GM23338 (cell line): ENCODE results near the gene PCBP2.

Experiments used
- CREB1 ChIP-seq: fragments of 250-450 bp; sonication (Bioruptor Pico); IDR thresholded peaks from 2 replicates; pipeline ENCODE4 v1.5.0; 2020; ENCODE audit warnings: low read depth, mild to moderate bottlenecking, moderate library complexity
- CTCF ChIP-seq, 2 experiments: fragments of 200-600 bp in 1 of 2; sonication (generic) in 1 of 2; conservative IDR thresholded peaks; 2 replicates each; pipeline versions ENCODE4 v1.5.1 to v1.6.1; 2016 to 2017; ENCODE audit warnings: antibody characterized with exemption in 2 of 2, low read depth in 2 of 2, mild to moderate bottlenecking in 2 of 2, moderate library complexity in 1 of 2
- ETS1 ChIP-seq: IDR thresholded peaks from 2 replicates; pipeline ENCODE4 v1.6.1; 2016; ENCODE audit warnings: antibody characterized with exemption
- EZH2 ChIP-seq: fragments of 200-600 bp; sonication (generic); IDR thresholded peaks from one replicate; pipeline ENCODE4 v1.8.0; 2017; ENCODE audit warnings: antibody characterized with exemption, mild to moderate bottlenecking, low read depth; ENCODE audit not compliant: unreplicated experiment
- EZH2phosphoT487 ChIP-seq: fragments of 200-600 bp; sonication (generic); IDR thresholded peaks from one replicate; pipeline ENCODE4 v1.8.1; 2018; ENCODE audit warnings: antibody characterized with exemption; ENCODE audit not compliant: unreplicated experiment
- JUNB ChIP-seq: IDR thresholded peaks from one replicate; pipeline ENCODE4 v1.6.1; 2016; ENCODE audit warnings: antibody characterized with exemption; ENCODE audit not compliant: unreplicated experiment
- NANOG ChIP-seq: IDR thresholded peaks from 2 replicates; pipeline ENCODE4 v1.6.1; 2016; ENCODE audit warnings: antibody characterized with exemption, borderline replicate concordance
- POLR2AphosphoS5 ChIP-seq: IDR thresholded peaks from 2 replicates; pipeline ENCODE4 v1.6.1; 2016; ENCODE audit warnings: antibody characterized with exemption, low read depth
- REST ChIP-seq: IDR thresholded peaks from one replicate; pipeline ENCODE4 v1.6.1; 2018; ENCODE audit warnings: antibody characterized with exemption; ENCODE audit not compliant: unreplicated experiment
- ZNF331 ChIP-seq: fragments of 250-450 bp; sonication (Bioruptor Pico); IDR thresholded peaks from 2 replicates; pipeline ENCODE4 v1.5.0; 2020; ENCODE audit warnings: low read depth, mild to moderate bottlenecking, moderate library complexity
- ZNF462 ChIP-seq: fragments of 250-450 bp; sonication (Bioruptor Pico); IDR thresholded peaks from 2 replicates; pipeline ENCODE4 v1.5.0; 2020; ENCODE audit warnings: mild to moderate bottlenecking, moderate library complexity

- no peak for TF ChIP-seq CREB1 (CRISPR knock-in tag)
- no peak for TF ChIP-seq CTCF (conservative IDR thresholded peaks at IDR 0.05; ENCODE audit: low read depth in 2 of 2)
- peak; percentile 29; the same call in 1 of the 2 replicates for TF ChIP-seq POLR2AphosphoS5
- TF ChIP-seq ZNF331 (CRISPR knock-in tag), result no peak
- no peak for TF ChIP-seq REST
- no peak for TF ChIP-seq EZH2
- TF ChIP-seq NANOG, result no peak
- no peak for TF ChIP-seq EZH2phosphoT487
- no peak for TF ChIP-seq JUNB
- no peak for TF ChIP-seq ZNF462 (CRISPR knock-in tag)
- no peak for TF ChIP-seq ETS1
Observed at GRCh38 chr12:53486736-53487487, 35.0 kb downstream of the PCBP2 start.
